GM12878 (cell line): ENCODE data around the gene PRKAR2B. TPM values are rescaled to one million over a fixed set of nuclear protein-coding genes. Genes with fewer than 3 reads are reported as not detected.

Experiments
- ATAC-seq: fragments of 200-7000 bp; cut with Tn5 transposase; 3 replicates; pipeline ENCODE4 v1.9.1; 2020; ENCODE audit warnings: mild to moderate bottlenecking, moderate library complexity
- BruUV-seq: library from RNA; stranded (reverse); fragments of 400-500 nt; replicated peaks from 2 replicates; lab custom pipeline; 2021; lab: Mats Ljungman, UMichigan
- CTCF ChIA-PET: fragments of 300-600 bp; sonication (Branson Sonifier 250); formaldehyde crosslinking; extraction: SDS; loops from one replicate; lab custom pipeline; 2021; ENCODE audit warnings: inconsistent platforms; lab: Yijun Ruan, JAX
- POLR2A ChIA-PET: fragments of 350-600 bp; formaldehyde crosslinking; extraction: SDS; loops from one replicate; lab custom pipeline; 2021; ENCODE audit warnings: inconsistent platforms; lab: Charles Lee
- RAD21 ChIA-PET: fragments of 300-600 bp; sonication (Branson Sonifier 250); formaldehyde crosslinking; loops from one replicate; lab custom pipeline; 2023; ENCODE audit warnings: antibody characterized with exemption; ENCODE audit not compliant: unreplicated experiment; lab: Charles Lee
- SMC1A ChIA-PET: fragments of 300-600 bp; sonication (Branson Sonifier 250); formaldehyde crosslinking; loops from one replicate; lab custom pipeline; 2023; ENCODE audit not compliant: unreplicated experiment, uncharacterized antibody; lab: Charles Lee
- DNase-seq: peaks from one replicate; pipeline ENCODE4 v3.0.0-alpha.2; 2011; ENCODE audit warnings: low read depth, low spot score
- FAIRE-seq: peaks from 3 replicates; lab custom pipeline; 2011; peaks lifted over from hg19 to GRCh38; lab: Jason Lieb, UNC
- H2AFZ ChIP-seq: 2 replicates; pipeline ENCODE4 v1.6.0; 2011; ENCODE audit warnings: low read depth, low read length, control low read depth; ENCODE audit not compliant: control insufficient read depth
- H3K27ac ChIP-seq: 2 replicates; pipeline ENCODE4 v1.5.1; 2011; ENCODE audit warnings: control low read depth; ENCODE audit not compliant: control insufficient read depth, insufficient read depth
- H3K27me3 ChIP-seq, 2 experiments: replicated peaks in 1 of 2; 2 replicates each; pipeline versions ENCODE4 v1.6.0 to v1.6.1; 2011; ENCODE audit warnings: low read length in 1 of 2; ENCODE audit not compliant: control insufficient read depth in 2 of 2, insufficient read depth in 2 of 2
- H3K36me3 ChIP-seq, 2 experiments: 2 replicates each; pipeline ENCODE4 v1.5.1; 2011; ENCODE audit warnings: low read length in 1 of 2; ENCODE audit not compliant: control insufficient read depth in 2 of 2, insufficient read depth in 2 of 2
- H3K4me1 ChIP-seq: 2 replicates; pipeline ENCODE4 v1.6.1; 2011; ENCODE audit warnings: mild to moderate bottlenecking, low read length, moderate library complexity, mixed read lengths; ENCODE audit not compliant: control insufficient read depth, insufficient read depth
- H3K4me2 ChIP-seq: 2 replicates; pipeline ENCODE4 v1.6.0; 2011; ENCODE audit warnings: control low read depth; ENCODE audit not compliant: control insufficient read depth, insufficient read depth
- H3K4me3 ChIP-seq: fragments of 200-600 bp; sonication (generic); 2 replicates; pipeline ENCODE4 v1.5.1; 2016
- H3K79me2 ChIP-seq: 2 replicates; pipeline ENCODE4 v1.6.0; 2011; ENCODE audit warnings: low read length; ENCODE audit not compliant: control insufficient read depth, insufficient read depth
- H3K9ac ChIP-seq: 2 replicates; pipeline ENCODE4 v1.8.0; 2011; ENCODE audit warnings: low read length, control low read depth, mixed read lengths; ENCODE audit not compliant: control insufficient read depth, insufficient read depth
- H3K9me3 ChIP-seq: replicated peaks from 3 replicates; pipeline ENCODE4 v1.5.1; 2011; ENCODE audit warnings: mild to moderate bottlenecking, low read length; ENCODE audit not compliant: control insufficient read depth, insufficient read depth
- H4K20me1 ChIP-seq: 2 replicates; pipeline ENCODE4 v1.6.0; 2011; ENCODE audit not compliant: control insufficient read depth, insufficient read depth
- ASH2L ChIP-seq: fragments of 300-600, 200-600 bp; sonication (generic); IDR thresholded peaks from 2 replicates; pipeline ENCODE4 v1.6.1; 2017; ENCODE audit warnings: low read depth, mild to moderate bottlenecking, borderline replicate concordance
- BHLHE40 ChIP-seq, 2 experiments: fragments of 450-650 bp in 1 of 2; IDR thresholded peaks; 2 replicates each; pipeline ENCODE4 v1.6.1; 2011 to 2017; ENCODE audit warnings: low read depth in 2 of 2, borderline replicate concordance in 1 of 2, improper control_type of control experiment in 1 of 2, low read length in 1 of 2, mild to moderate bottlenecking in 1 of 2
- E2F8 ChIP-seq: fragments of 450-650 bp; IDR thresholded peaks from 2 replicates; pipeline ENCODE4 v1.6.1; 2018; ENCODE audit warnings: mild to moderate bottlenecking, low read depth, moderate library complexity; ENCODE audit not compliant: partially characterized antibody
- EED ChIP-seq: sonication (generic); IDR thresholded peaks from 2 replicates; pipeline ENCODE4 v1.6.1; 2016; ENCODE audit warnings: antibody characterized with exemption, low read depth
- EGR1 ChIP-seq, 2 experiments: IDR thresholded peaks; 1 replicate in 1 of 2; 2 replicates in 1 of 2; pipeline ENCODE4 v1.6.1; 2011 to 2012; ENCODE audit warnings: low read depth in 2 of 2, low read length in 2 of 2, borderline replicate concordance in 1 of 2, mild to moderate bottlenecking in 1 of 2, moderate library complexity in 1 of 2
- MLLT1 ChIP-seq: fragments of 450-650 bp; IDR thresholded peaks from 2 replicates; pipeline ENCODE4 v1.6.1; 2016; ENCODE audit warnings: mild to moderate bottlenecking
- RAD51 ChIP-seq: fragments of 450-650 bp; IDR thresholded peaks from 2 replicates; pipeline ENCODE4 v1.6.1; 2016; ENCODE audit warnings: moderate library complexity, mild to moderate bottlenecking, inconsistent platforms
- SP1 ChIP-seq: IDR thresholded peaks from one replicate; pipeline ENCODE4 v1.6.1; 2011; ENCODE audit warnings: low read depth, low read length
- in situ Hi-C: fragments of 300-500 bp; cut with MboI; formaldehyde crosslinking; loops from 9 replicates; pipeline ENCODE4 v1.14.3; 2018; ENCODE audit warnings: mixed read lengths
- intact Hi-C: fragments of 100-400 bp; cut with micrococcal nuclease; formaldehyde crosslinking; loops from one replicate; pipeline ENCODE4 v1.14.2; 2022; ENCODE audit not compliant: unreplicated experiment
- polyA plus RNA-seq, 11 experiments: library from polyadenylated mRNA; depleted of rRNA in 4 of 11; unstranded in 6 of 11; stranded (reverse) in 5 of 11; fragments of >200 nt; fragmentation: Nextera tagmentation in 4 of 11; fragmentation: Illumina TruSeq in 1 of 11; extraction: Ambion mirVana in 4 of 11; extraction: Trizol in 1 of 11; gene quantifications; 1 replicate in 1 of 11; 2 replicates in 10 of 11; pipeline versions ENCODE4 v1.2.1 to v1.2.3, GENCODE V29; 2011 to 2016; ENCODE audit warnings: inconsistent platforms in 2 of 11, missing spikeins in 2 of 11, low read depth in 1 of 11
- total RNA-seq, 4 experiments: library from RNA; depleted of rRNA in 3 of 4; stranded (reverse); fragments of >200 nt in 3 of 4; fragmentation: Illumina TruSeq in 1 of 4; extraction: Trizol in 1 of 4; gene quantifications; 2 replicates each; pipeline versions ENCODE4 v1.2.1 to v1.2.3, GENCODE V29; 2013 to 2021

The PRKAR2B gene
- total and polyA plus RNA-seq, 10 of the 15 experiments (the other 5 are each of a cell fraction or from before 2014, with no cell fraction given): 0.01 to 0.18 (median 0.04) TPM; not detected in 4

GRCh38 chr7:107021600-107021999, 22.9 kb upstream of the PRKAR2B start (continued):
- no peak for TF ChIP-seq EED
- TF ChIP-seq ASH2L: no peak
- TF ChIP-seq RAD51: no peak

- H3K4me3 ChIP-seq: no peak overlapping the region
- no peak overlapping the region for H3K4me2 ChIP-seq
- no peaks in the 10 kb centered on the region for H3K4me1 ChIP-seq
- ChIA-PET SMC1A (no interaction called here), CTCF (interaction anchor here (1.8 kb wide), 1 partner anchor 230 kb away, joined by 4 read pairs; no protein-coding TSS in a partner anchor), POLR2A (no interaction called here), RAD21 (no interaction called here)
- H3K36me3 ChIP-seq: no peaks in the 10 kb centered on the region
- TF ChIP-seq BHLHE40 (IDR thresholded peaks at IDR 0.05; ENCODE audit: borderline replicate concordance in 1 of 2, low read depth in 2 of 2, low read length in 1 of 2): no peak
- no peak for TF ChIP-seq E2F8
- no peak for TF ChIP-seq SP1
- TF ChIP-seq MLLT1: no peak
- TF ChIP-seq EGR1 (IDR thresholded peaks at IDR 0.05; ENCODE audit: borderline replicate concordance in 1 of 2, low read depth in 2 of 2, low read length in 2 of 2): no peak
- no peak overlapping the region for H2AFZ ChIP-seq
- H3K9ac ChIP-seq: no peak overlapping the region
- H4K20me1 ChIP-seq: no peaks in the 10 kb centered on the region
- DNase-seq: no peak
- intact Hi-C loops (no loop called here), in situ Hi-C loops (no loop called here)
- no peak overlapping the region for H3K27ac ChIP-seq
- no peak for FAIRE-seq
- no TSS peak for BruUV-seq
- H3K27me3 ChIP-seq: peaks cover 0 to 2% of the 10 kb centered on the region in 2 experiments; a peak in 2 of 4 replicates
- no peak for ATAC-seq
- H3K9me3 ChIP-seq: no peaks in the 10 kb centered on the region
- H3K79me2 ChIP-seq: no peaks in the 10 kb centered on the region
Observed at GRCh38 chr7:107023522-107024151, 20.9 kb upstream of the PRKAR2B start.
